Small intestine (tissue), 7 donors: ENCODE results near the gene PKM. TPM values are rescaled to one million over a fixed set of nuclear protein-coding genes. Genes with fewer than 3 reads are reported as not detected.

Source experiments
- DNase-seq, 2 donors: peaks; one replicate each; pipeline versions ENCODE4 v3.0.0 to v3.0.0-alpha.2; 2013
- FAIRE-seq: peaks from 2 replicates; lab custom pipeline; 2012; peaks lifted over from hg19 to GRCh38; lab: Jason Lieb, UNC
- H3K27ac ChIP-seq, 3 donors: one replicate each; pipeline ENCODE4 v1.5.1; 2013; ENCODE audit warnings: low read length in 2 of 3, mild to moderate bottlenecking in 2 of 3, control low read depth in 1 of 3, inconsistent platforms in 1 of 3, low read depth in 1 of 3, moderate library complexity in 1 of 3
- H3K27me3 ChIP-seq, 3 donors: one replicate each; pipeline ENCODE4 v1.6.1; 2013; ENCODE audit warnings: low read length in 3 of 3, inconsistent platforms in 1 of 3; ENCODE audit not compliant: control insufficient read depth in 3 of 3, insufficient read depth in 3 of 3
- H3K36me3 ChIP-seq, 3 donors: one replicate each; pipeline ENCODE4 v1.6.1; 2013; ENCODE audit warnings: low read length in 3 of 3, inconsistent platforms in 1 of 3, low read depth in 1 of 3, mild to moderate bottlenecking in 1 of 3, moderate library complexity in 1 of 3; ENCODE audit not compliant: control insufficient read depth in 3 of 3, insufficient read depth in 2 of 3
- H3K4me1 ChIP-seq, 3 donors: one replicate each; pipeline ENCODE4 v1.6.1; 2013; ENCODE audit warnings: low read length in 2 of 3, inconsistent platforms in 1 of 3, low read depth in 1 of 3, mild to moderate bottlenecking in 1 of 3, moderate library complexity in 1 of 3; ENCODE audit not compliant: control insufficient read depth in 3 of 3, insufficient read depth in 2 of 3
- H3K4me3 ChIP-seq, 3 donors: one replicate each; pipeline ENCODE4 v1.5.1; 2013; ENCODE audit warnings: low read length in 3 of 3, control low read depth in 1 of 3, inconsistent platforms in 1 of 3, low read depth in 1 of 3, mild to moderate bottlenecking in 1 of 3, moderate library complexity in 1 of 3
- H3K9me3 ChIP-seq, 2 donors: one replicate each; pipeline ENCODE4 v1.6.1; 2013; ENCODE audit warnings: low read depth in 1 of 2, low read length in 1 of 2; ENCODE audit not compliant: control insufficient read depth in 2 of 2, insufficient read depth in 1 of 2
- WGBS, 3 donors: extraction: QIAGEN DNeasy Blood & Tissue Kit; methylation state at CpG; one replicate each; pipeline ENCODE4 v1.1.7; 2013; 5-methylcytosine and 5-hydroxymethylcytosine counted together
- polyA plus RNA-seq, 4 donors: library from polyadenylated mRNA; stranded (reverse) in 3 of 4; unstranded in 1 of 4; fragments of 200-250 nt in 3 of 4; fragments of 120-200 nt in 1 of 4; gene quantifications; one replicate each; pipeline versions ENCODE4 v1.2.1 to v1.2.3, GENCODE V29; 2013
- donor health status: healthy with polysubstance abuse.
- donor health status: control.
- donor health status: control.
- donor health status: Bipolar disorder and iron deficiency.
- donor health status: healthy.

Gene PKM
- polyA plus RNA-seq, 4 donors = 243 to 362 (median 254) TPM

GRCh38 chr15:72162569-72162968, 68.4 kb downstream of the PKM start:
- Histone ChIP-seq H3K27ac (no peak overlapping the region), H3K4me1 (no peaks in the 10 kb centered on the region), H3K27me3 (no peaks in the 10 kb centered on the region), H3K9me3 (no peaks in the 10 kb centered on the region), H3K36me3 (peaks cover 0 to 34% (median 0%) of the 10 kb centered on the region in 3 donors), H3K4me3 (no peak overlapping the region)
- no peak for DNase-seq
- 86 to 96% (median 87%) methylated on average over 4 to 5 of the region's 5 CpGs for WGBS, 3 donors
- no peak for FAIRE-seq

DNA sequence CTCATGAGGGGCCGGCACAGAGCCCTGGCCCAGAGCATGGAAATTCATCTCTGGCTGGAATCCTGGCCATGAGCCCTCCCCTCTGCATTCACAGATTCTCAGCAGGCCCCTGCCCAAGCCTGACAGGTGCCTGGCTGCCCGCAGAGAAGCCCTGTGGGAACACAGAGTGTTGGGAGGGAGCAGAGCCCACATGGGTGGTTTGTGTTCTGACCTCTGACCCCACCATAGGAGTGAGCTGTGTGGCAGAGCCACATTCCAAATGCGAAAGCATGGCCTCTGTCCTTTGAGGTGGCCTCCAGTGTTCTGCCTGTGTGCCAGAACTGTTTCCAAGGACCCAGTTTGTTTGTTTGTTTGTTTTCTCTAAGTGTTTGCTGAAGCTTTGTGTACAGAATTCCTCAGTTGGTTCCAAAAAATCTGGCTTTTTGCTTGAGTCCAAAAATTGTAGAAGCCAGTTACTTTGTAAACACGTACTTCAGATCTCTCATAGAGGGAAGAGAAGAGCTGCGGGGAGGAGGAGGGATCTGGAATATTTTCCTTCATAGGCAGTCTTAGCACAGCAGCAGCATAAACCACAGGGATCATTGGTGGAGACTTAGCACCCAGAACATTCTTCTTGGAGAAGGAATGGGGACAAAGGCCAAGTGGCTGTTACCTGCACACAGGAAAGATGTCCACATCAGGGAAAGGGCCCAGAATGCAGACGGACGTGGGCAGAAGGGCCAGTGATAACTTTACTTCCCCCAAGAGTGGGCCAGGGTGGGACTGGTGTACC, 69.4 kb downstream of the PKM start:
- WGBS, 3 donors = 72 to 86% (median 79%) methylated on average over 7 of the region's 7 CpGs
- Histone ChIP-seq H3K4me3 (no peak overlapping the region), H3K27me3 (no peaks in the 10 kb centered on the region), H3K9me3 (no peaks in the 10 kb centered on the region), H3K27ac (no peak overlapping the region), H3K36me3 (peaks cover 0 to 29% (median 0%) of the 10 kb centered on the region in 3 donors), H3K4me1 (no peaks in the 10 kb centered on the region)
- FAIRE-seq (no peak), DNase-seq (peak in 1 of 2 donors; percentile 14)

DNA sequence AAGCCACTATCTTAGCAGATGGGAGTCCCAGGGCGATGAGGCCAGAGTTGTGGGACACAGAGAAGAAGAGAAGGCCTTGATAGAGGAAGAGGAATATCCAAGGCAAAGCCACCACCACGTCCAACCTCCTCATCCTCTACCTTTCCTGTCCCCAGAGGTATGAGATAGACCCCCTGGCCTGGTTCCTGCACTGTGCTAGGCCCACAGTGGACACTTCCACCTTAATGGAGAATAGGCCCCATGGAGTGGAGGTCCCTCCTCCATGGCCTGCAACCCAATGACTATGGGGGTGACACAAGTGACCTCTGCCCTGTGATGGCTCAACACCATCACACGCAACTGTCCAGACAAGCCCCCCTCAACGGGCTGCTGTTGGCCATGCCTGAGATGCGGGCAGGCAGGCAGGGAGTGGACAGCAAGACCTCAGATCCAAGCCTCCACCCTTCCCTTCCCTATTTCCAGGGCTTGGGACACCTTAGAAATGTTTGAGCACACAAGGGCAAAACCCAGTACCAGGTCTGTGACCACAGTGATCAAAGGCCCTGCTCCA, 70.2 kb downstream of the PKM start:
- Histone ChIP-seq H3K4me1 (no peaks in the 10 kb centered on the region), H3K36me3 (peaks cover 0 to 26% (median 0%) of the 10 kb centered on the region in 3 donors), H3K4me3 (no peak overlapping the region), H3K9me3 (no peaks in the 10 kb centered on the region), H3K27ac (no peak overlapping the region), H3K27me3 (no peaks in the 10 kb centered on the region)
- DNase-seq (no peak), FAIRE-seq (no peak)
- 80 to 91% (median 90%) methylated on average over 5 of the region's 5 CpGs for WGBS, 3 donors

- no peak overlapping the region for H3K4me3 ChIP-seq
- DNase-seq (no peak), FAIRE-seq (no peak)
- peaks cover 0 to 11% (median 0%) of the 10 kb centered on the region in 3 donors for H3K36me3 ChIP-seq
- no peaks in the 10 kb centered on the region for H3K9me3 ChIP-seq
- no peaks in the 10 kb centered on the region for H3K27me3 ChIP-seq
- WGBS, 3 donors = 88 to 93% (median 90%) methylated on average over 2 of the region's 2 CpGs
- H3K4me1 ChIP-seq = peaks cover 0 to 8% (median 2%) of the 10 kb centered on the region in 3 donors
- no peak overlapping the region for H3K27ac ChIP-seq
These were observed 74.1 kb downstream of the PKM start for GRCh38 chr15:72156928-72157327.

DNA sequence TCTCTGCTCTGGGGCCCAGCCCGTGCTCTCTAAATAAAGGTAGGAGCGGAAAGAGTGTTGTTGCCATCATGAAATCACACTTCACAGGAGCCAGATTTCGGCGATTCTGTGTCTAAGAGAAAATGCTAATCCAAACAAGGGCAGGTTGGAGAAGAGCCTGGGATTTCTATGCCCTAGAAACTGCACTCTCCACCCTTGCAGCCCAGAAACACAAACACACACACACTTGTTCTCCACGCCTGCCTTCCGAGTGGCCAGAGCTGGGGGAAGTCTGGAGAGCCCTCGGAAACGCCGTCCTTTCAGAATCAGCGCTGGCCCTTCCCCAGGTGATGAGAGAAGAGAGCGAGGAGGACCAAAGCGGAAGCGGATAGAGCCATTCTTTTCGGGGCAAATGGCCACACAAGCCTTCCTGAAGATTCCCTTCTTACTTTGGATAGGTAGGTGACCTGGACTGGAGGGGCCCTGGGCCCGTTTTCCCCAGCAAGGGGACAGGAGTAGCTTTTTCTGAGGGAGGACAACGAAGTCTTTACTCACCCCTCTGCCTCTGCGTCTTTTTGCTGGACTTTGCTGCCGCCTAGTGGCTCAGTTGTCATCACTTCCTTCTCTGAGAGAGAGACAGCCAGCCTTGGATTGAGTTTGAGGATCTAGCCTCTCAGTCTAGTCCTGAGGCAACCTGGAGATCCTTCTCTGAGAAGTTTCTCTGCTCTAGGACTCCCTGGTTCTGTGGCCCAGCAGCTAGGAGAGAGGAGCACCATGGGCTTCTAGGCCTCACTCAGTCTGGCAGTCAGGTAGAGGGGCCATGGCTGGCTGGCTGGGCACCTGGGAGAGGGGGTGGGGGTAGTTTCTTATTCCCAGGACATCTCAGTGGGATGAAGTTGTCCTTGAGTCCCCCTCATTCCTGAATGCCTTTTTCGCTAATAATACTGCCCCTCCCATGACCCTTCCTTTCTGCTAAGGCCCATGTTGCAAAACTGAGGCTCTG, 75.1 kb downstream of the PKM start:
- DNase-seq (peak; percentile 91), FAIRE-seq (no peak)
- no peaks in the 10 kb centered on the region for H3K27me3 ChIP-seq
- H3K36me3 ChIP-seq = peaks cover 0 to 5% (median 0%) of the 10 kb centered on the region in 3 donors
- peak overlapping the region in 1 of 3 donors; percentile 71 for H3K27ac ChIP-seq
- H3K9me3 ChIP-seq = no peaks in the 10 kb centered on the region
- peaks cover 0 to 8% (median 2%) of the 10 kb centered on the region in 3 donors for H3K4me1 ChIP-seq
- 2 to 11% (median 6%) methylated on average over 19 of the region's 19 CpGs for WGBS, 3 donors
- peak overlapping the region; percentile 16 to 47 (median 44) for H3K4me3 ChIP-seq

DNA sequence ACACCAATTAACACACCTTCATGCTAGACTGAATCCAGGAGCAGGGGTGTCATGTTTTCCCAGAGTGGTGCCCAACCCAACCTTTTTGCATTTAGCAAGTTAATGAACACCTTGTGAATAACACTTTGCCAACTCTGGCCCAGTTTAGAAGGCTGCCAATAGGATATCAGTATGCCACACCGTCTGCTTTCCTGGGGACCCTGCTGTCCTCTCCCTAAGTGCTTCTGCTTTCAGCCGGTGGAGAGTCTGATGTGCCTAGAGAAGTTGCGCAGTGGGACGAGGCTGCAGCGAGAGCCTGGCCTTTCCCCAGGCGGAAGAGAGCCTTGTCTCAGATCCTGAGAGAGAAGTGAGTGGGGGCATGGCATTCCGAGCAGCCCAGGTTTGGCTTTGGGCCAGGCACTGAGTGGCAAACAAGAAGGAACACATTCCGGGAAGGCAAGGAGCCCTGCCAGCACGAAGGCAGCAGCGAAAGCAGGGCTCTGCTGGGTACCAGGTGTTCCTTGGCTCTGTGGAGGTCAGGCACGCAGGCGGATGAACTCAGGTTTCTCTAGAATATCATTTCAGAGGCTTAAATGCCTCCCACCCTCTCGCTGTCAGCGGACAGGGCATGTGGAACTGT, 75.9 kb downstream of the PKM start:
- H3K4me3 ChIP-seq = peak overlapping the region in 2 of 3 donors; percentile 44 to 47
- no peaks in the 10 kb centered on the region for H3K36me3 ChIP-seq
- FAIRE-seq = no peak
- 6 to 39% (median 24%) methylated on average over 14 of the region's 14 CpGs for WGBS, 3 donors
- peak; percentile 57 to 75 for DNase-seq
- no peaks in the 10 kb centered on the region for H3K27me3 ChIP-seq
- H3K27ac ChIP-seq = peak overlapping the region in 1 of 3 donors; percentile 71
- no peaks in the 10 kb centered on the region for H3K9me3 ChIP-seq
- H3K4me1 ChIP-seq = peaks cover 0 to 8% (median 2%) of the 10 kb centered on the region in 3 donors

DNA sequence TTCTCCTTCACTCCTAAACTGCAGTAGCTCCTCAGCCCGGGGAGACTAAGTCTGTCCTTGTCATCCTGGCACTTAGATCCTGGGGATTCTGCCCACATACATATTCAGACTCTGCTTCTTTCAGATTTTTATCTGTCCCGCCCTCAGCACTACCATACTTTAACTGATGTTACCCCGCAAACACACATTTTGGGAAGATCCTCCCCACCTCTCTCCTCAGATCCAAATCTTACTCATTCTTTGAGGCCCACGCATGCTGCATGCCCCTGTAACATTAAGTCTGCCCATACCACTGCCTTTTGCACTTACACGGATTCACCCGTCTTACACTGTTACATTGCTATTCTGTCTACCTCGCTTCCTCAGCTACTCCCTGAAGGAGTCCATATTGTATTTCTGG, 76.7 kb downstream of the PKM start:
- FAIRE-seq (no peak), DNase-seq (no peak)
- no peaks in the 10 kb centered on the region for H3K36me3 ChIP-seq
- no peak overlapping the region for H3K27ac ChIP-seq
- WGBS, 3 donors = 96% methylated on average over 7 of the region's 7 CpGs
- no peaks in the 10 kb centered on the region for H3K27me3 ChIP-seq
- H3K4me3 ChIP-seq = no peak overlapping the region
- peaks cover 0 to 8% (median 2%) of the 10 kb centered on the region in 3 donors for H3K4me1 ChIP-seq
- no peaks in the 10 kb centered on the region for H3K9me3 ChIP-seq
